NCI-H526 (cell line): Measurements from ENCODE around the gene MAML3.

Source experiments
- DNase-seq, 2 experiments: peaks; one replicate each; lab custom pipeline; 2025; lab: John Stamatoyannopoulos, UW

MAML3 gene

GRCh38 chr4:139686130-139686529 is 467.9 kb downstream of the MAML3 start:
- DNase-seq, result no peak

GRCh38 chr4:139685180-139685579 is 468.8 kb downstream of the MAML3 start:
- DNase-seq, result no peak

GRCh38 chr4:139684351-139684750 is 469.6 kb downstream of the MAML3 start:
- no peak for DNase-seq

GRCh38 chr4:139682741-139683151 is 471.2 kb downstream of the MAML3 start:
- DNase-seq, result no peak

- DNase-seq, result no peak
Observed at GRCh38 chr4:139682309-139682708, 471.7 kb downstream of the MAML3 start.

GRCh38 chr4:139676913-139677585 is 476.9 kb downstream of the MAML3 start:
- no peak for DNase-seq

- no peak for DNase-seq
Observed at GRCh38 chr4:139676365-139676764, 477.6 kb downstream of the MAML3 start.

- no peak for DNase-seq
Observed at GRCh38 chr4:139675651-139676050, 478.3 kb downstream of the MAML3 start.

GRCh38 chr4:139674875-139675550 is 479.0 kb downstream of the MAML3 start:
- no peak for DNase-seq

GRCh38 chr4:139672732-139673131 is 481.3 kb downstream of the MAML3 start:
- no peak for DNase-seq

- DNase-seq, result no peak
Observed at GRCh38 chr4:139672215-139672614, 481.8 kb downstream of the MAML3 start.

- no peak for DNase-seq
Observed at GRCh38 chr4:139670775-139671174, 483.2 kb downstream of the MAML3 start.

GRCh38 chr4:139669890-139670289 is 484.1 kb downstream of the MAML3 start:
- DNase-seq, result no peak

GRCh38 chr4:139669335-139669734 is 484.6 kb downstream of the MAML3 start:
- no peak for DNase-seq

GRCh38 chr4:139668658-139669201 is 485.3 kb downstream of the MAML3 start:
- DNase-seq, result no peak

- DNase-seq, result no peak
Observed at GRCh38 chr4:139668036-139668435, 485.9 kb downstream of the MAML3 start.
